HepG2 (cell line): ENCODE measurements around the gene USF2. TPM values are rescaled to one million over a fixed set of nuclear protein-coding genes. Genes with fewer than 3 reads are reported as not detected.

Experiments
- CBFB ChIP-seq: sonication (generic); formaldehyde crosslinking; IDR thresholded peaks from 2 replicates; pipeline ENCODE4 v1.4.0; 2020; ENCODE audit warnings: missing genetic modification reagents
- CERS6 ChIP-seq: sonication (generic); formaldehyde crosslinking; IDR thresholded peaks from 2 replicates; pipeline ENCODE4 v1.5.0; 2020; ENCODE audit warnings: missing genetic modification reagents
- FOXK2 ChIP-seq: fragments of 450-650 bp; IDR thresholded peaks from 2 replicates; pipeline ENCODE4 v1.6.1; 2016
- NFATC3 ChIP-seq: sonication (generic); formaldehyde crosslinking; IDR thresholded peaks from 2 replicates; pipeline ENCODE4 v1.5.1; 2020; ENCODE audit warnings: mild to moderate bottlenecking, missing genetic modification reagents
- PATZ1 ChIP-seq: sonication (generic); formaldehyde crosslinking; IDR thresholded peaks from 2 replicates; pipeline ENCODE4 v1.4.0; 2020; ENCODE audit warnings: missing genetic modification reagents
- RAD21 ChIP-seq: fragments of 450-650 bp; formaldehyde crosslinking; IDR thresholded peaks from 2 replicates; pipeline ENCODE4 v1.5.0; 2020; ENCODE audit warnings: mild to moderate bottlenecking
- TARDBP ChIP-seq: sonication (generic); formaldehyde crosslinking; IDR thresholded peaks from 2 replicates; pipeline ENCODE4 v1.8.0; 2022; ENCODE audit warnings: mild to moderate bottlenecking, missing genetic modification reagents
- THAP7 ChIP-seq: sonication (generic); formaldehyde crosslinking; IDR thresholded peaks from 2 replicates; pipeline ENCODE4 v1.8.1; 2023; ENCODE audit warnings: mild to moderate bottlenecking, missing genetic modification reagents
- TIGD3 ChIP-seq: sonication (generic); formaldehyde crosslinking; IDR thresholded peaks from 2 replicates; pipeline ENCODE4 v1.5.1; 2020; ENCODE audit warnings: mild to moderate bottlenecking, missing genetic modification reagents, borderline replicate concordance
- ZKSCAN1 ChIP-seq: fragments of 150-350 bp; IDR thresholded peaks from 2 replicates; pipeline ENCODE4 v1.6.1; 2014; ENCODE audit warnings: low read length
- ZNF142 ChIP-seq: sonication (generic); formaldehyde crosslinking; IDR thresholded peaks from 2 replicates; pipeline ENCODE4 v1.4.0; 2020; ENCODE audit warnings: missing genetic modification reagents
- ZNF263 ChIP-seq: sonication (generic); formaldehyde crosslinking; IDR thresholded peaks from 2 replicates; pipeline ENCODE4 v1.4.0; 2020; ENCODE audit warnings: missing genetic modification reagents
- ZNF382 ChIP-seq: sonication (generic); formaldehyde crosslinking; IDR thresholded peaks from 2 replicates; pipeline ENCODE4 v1.5.0; 2020; ENCODE audit warnings: missing genetic modification reagents, mild to moderate bottlenecking, borderline replicate concordance
- ZNF557 ChIP-seq: sonication (generic); formaldehyde crosslinking; IDR thresholded peaks from 2 replicates; pipeline ENCODE4 v1.4.0; 2020; ENCODE audit warnings: missing genetic modification reagents
- ZNF570 ChIP-seq: sonication (generic); formaldehyde crosslinking; IDR thresholded peaks from 2 replicates; pipeline ENCODE4 v1.4.0; 2020; ENCODE audit warnings: mild to moderate bottlenecking, missing genetic modification reagents, borderline replicate concordance
- ZNF883 ChIP-seq: sonication (generic); formaldehyde crosslinking; IDR thresholded peaks from 2 replicates; pipeline ENCODE4 v1.5.1; 2020; ENCODE audit warnings: mild to moderate bottlenecking, missing genetic modification reagents; ENCODE audit errors: not compliant biosample characterization
- polyA plus RNA-seq, 8 experiments: library from polyadenylated mRNA; depleted of rRNA in 3 of 8; stranded (reverse) in 7 of 8; unstranded in 1 of 8; fragments of >200 nt; fragmentation: Illumina TruSeq in 4 of 8; extraction: Trizol in 4 of 8; gene quantifications; 2 replicates each; pipeline versions ENCODE4 v1.2.1 to v1.2.3, GENCODE V29; 2011 to 2016; ENCODE audit warnings: low read depth in 4 of 8, missing spikeins in 1 of 8, mixed read lengths in 1 of 8; ENCODE audit not compliant: insufficient read depth in 1 of 8
- total RNA-seq, 5 experiments: library from RNA; depleted of rRNA; stranded (reverse); fragments of >200 nt; fragmentation: Illumina TruSeq; extraction: Trizol; gene quantifications; 2 replicates each; pipeline ENCODE4 v1.2.3, GENCODE V29; 2016; ENCODE audit warnings: low read depth in 1 of 5

USF2 gene
- total and polyA plus RNA-seq, 2 of the 13 experiments (the other 11 are each of a cell fraction or from before 2014, with no cell fraction given) = 54.9 to 106 TPM

- peak; percentile 66; the same call in 1 of the 2 replicates for TF ChIP-seq ZNF142
- TF ChIP-seq CERS6 (CRISPR knock-in tag) = no peak
- peak; percentile 96 for TF ChIP-seq TARDBP (CRISPR knock-in tag)
- TF ChIP-seq ZKSCAN1 = no peak
- no peak for TF ChIP-seq ZNF382 (CRISPR knock-in tag)
- 0 out of 2 replicates have a peak, but pooled peaks have one; percentile 21 for TF ChIP-seq TIGD3 (CRISPR knock-in tag)
- TF ChIP-seq CBFB (CRISPR knock-in tag) = peak; percentile 71; the same call in 1 of the 2 replicates
- TF ChIP-seq PATZ1 (CRISPR knock-in tag) = peak; percentile 76; the same call in 1 of the 2 replicates
- TF ChIP-seq ZNF557 (CRISPR knock-in tag) = no peak
- peak; percentile 100 for TF ChIP-seq FOXK2
- TF ChIP-seq NFATC3 (CRISPR knock-in tag) = 0 out of 2 replicates have a peak, but pooled peaks have one; percentile 40
- peak; percentile 85; the same call in 1 of the 2 replicates for TF ChIP-seq THAP7 (CRISPR knock-in tag)
- TF ChIP-seq RAD21 = peak; percentile 58; the same call in 1 of the 2 replicates
- TF ChIP-seq ZNF570 (CRISPR knock-in tag) = no peak
- TF ChIP-seq ZNF883 (CRISPR knock-in tag) = peak; percentile 21
- peak; percentile 79 for TF ChIP-seq ZNF263 (CRISPR knock-in tag)
Measured at GRCh38 chr19:35248310-35249145, 20.2 kb upstream of the USF2 start, which contains the start of gene LSR (continued).
